Measurements from ENCODE around the gene ST7.

The ST7 gene

GRCh38 chr7:117101026-117101425, 147.7 kb downstream of the ST7 start:
- H3K4me3 ChIP-seq (ENCODE audit: control insufficient read depth, low read depth, low read length) = no peak overlapping the region
- no peak for DNase-seq (ENCODE audit: low read depth)
- no peak for TF ChIP-seq CTCF (conservative IDR thresholded peaks at IDR 0.05; ENCODE audit: control insufficient read depth, insufficient read depth, low read depth, low read length)

GRCh38 chr7:117110480-117111315, 157.4 kb downstream of the ST7 start:
- TF ChIP-seq CTCF (conservative IDR thresholded peaks at IDR 0.05; ENCODE audit: control insufficient read depth, insufficient read depth, low read depth, low read length) = no peak
- H3K4me3 ChIP-seq (ENCODE audit: control insufficient read depth, low read depth, low read length) = no peak overlapping the region
- no peak for DNase-seq (ENCODE audit: low read depth)

GRCh38 chr7:117111535-117111934, 158.2 kb downstream of the ST7 start:
- DNase-seq (ENCODE audit: low read depth) = no peak
- no peak for TF ChIP-seq CTCF (conservative IDR thresholded peaks at IDR 0.05; ENCODE audit: control insufficient read depth, insufficient read depth, low read depth, low read length)
- no peak overlapping the region for H3K4me3 ChIP-seq (ENCODE audit: control insufficient read depth, low read depth, low read length)

- no peak for TF ChIP-seq CTCF (conservative IDR thresholded peaks at IDR 0.05; ENCODE audit: control insufficient read depth, insufficient read depth, low read depth, low read length)
- DNase-seq (ENCODE audit: low read depth) = no peak
- H3K4me3 ChIP-seq (ENCODE audit: control insufficient read depth, low read depth, low read length) = no peak overlapping the region
Measured at GRCh38 chr7:117112640-117113039, 159.3 kb downstream of the ST7 start.

- no peak for TF ChIP-seq CTCF (conservative IDR thresholded peaks at IDR 0.05; ENCODE audit: control insufficient read depth, insufficient read depth, low read depth, low read length)
- H3K4me3 ChIP-seq (ENCODE audit: control insufficient read depth, low read depth, low read length) = no peak overlapping the region
- DNase-seq (ENCODE audit: low read depth) = no peak
Measured at GRCh38 chr7:117113871-117114270, 160.6 kb downstream of the ST7 start.

GRCh38 chr7:117114272-117114671, 161.0 kb downstream of the ST7 start:
- DNase-seq (ENCODE audit: low read depth) = no peak
- no peak for TF ChIP-seq CTCF (conservative IDR thresholded peaks at IDR 0.05; ENCODE audit: control insufficient read depth, insufficient read depth, low read depth, low read length)
- no peak overlapping the region for H3K4me3 ChIP-seq (ENCODE audit: control insufficient read depth, low read depth, low read length)
